Iris pigment epithelial cell (primary cell): Measurements from ENCODE around the gene HOOK2.
"Not testable (repeated sequence)": the region's sequence is repeated elsewhere in the genome, so short reads cannot be mapped to it uniquely, and the experiment has no call there.

Experiments
- DNase-seq: peaks from one replicate; pipeline ENCODE4 v3.0.0-alpha.2; 2011; ENCODE audit warnings: low read depth

Gene HOOK2

GRCh38 chr19:12774588-12775555 lies at the start of gene HOOK2:
HOOK2 (minus strand) TSS chr19:12775552; CDS start chr19:12775449, 103 bp downstream.
- no peak for DNase-seq

- no peak for DNase-seq
These were observed 46.4 kb upstream of the HOOK2 start for GRCh38 chr19:12821761-12822160.

- DNase-seq = not testable (repeated sequence)
These were observed 42.5 kb upstream of the HOOK2 start for GRCh38 chr19:12817810-12818209.

GRCh38 chr19:12817188-12817587 lies 41.8 kb upstream of the HOOK2 start:
- DNase-seq = not testable (repeated sequence)

GRCh38 chr19:12815088-12815487 lies 39.7 kb upstream of the HOOK2 start:
- no peak for DNase-seq

GRCh38 chr19:12806242-12807081 lies 31.1 kb upstream of the HOOK2 start, which contains the start of gene RNASEH2A:
RNASEH2A (plus strand) TSS chr19:12806584; CDS start chr19:12806674, 90 bp downstream.
- peak; percentile 94 for DNase-seq

GRCh38 chr19:12804051-12804450 lies 28.7 kb upstream of the HOOK2 start:
- DNase-seq = no peak

- no peak for DNase-seq
These were observed 27.1 kb upstream of the HOOK2 start for GRCh38 chr19:12802267-12803106.

- peak; percentile 72 for DNase-seq
These were observed 26.3 kb upstream of the HOOK2 start, which contains the start of the genes PRDX2 and THSD8 for GRCh38 chr19:12801466-12802266. PRDX2 (minus strand) TSS chr19:12801800; CDS start chr19:12801261, 539 bp downstream. THSD8 (plus strand) TSS chr19:12802069; CDS start chr19:12802072, 3 bp downstream.

- DNase-seq = no peak
These were observed 25.6 kb upstream of the HOOK2 start for GRCh38 chr19:12800923-12801465.

- DNase-seq = no peak
These were observed 25.1 kb upstream of the HOOK2 start for GRCh38 chr19:12800466-12800770.

GRCh38 chr19:12799742-12800465 lies 24.6 kb upstream of the HOOK2 start:
- no peak for DNase-seq

- DNase-seq = not testable (repeated sequence)
These were observed 22.3 kb upstream of the HOOK2 start for GRCh38 chr19:12797607-12798006.

GRCh38 chr19:12797141-12797587 lies 21.8 kb upstream of the HOOK2 start:
- DNase-seq = no peak

GRCh38 chr19:12796146-12797071 lies 21.1 kb upstream of the HOOK2 start:
- peak; percentile 67 for DNase-seq

- DNase-seq = no peak
These were observed 19.6 kb upstream of the HOOK2 start for GRCh38 chr19:12794971-12795381.

GRCh38 chr19:12794196-12794941 lies 19.0 kb upstream of the HOOK2 start:
- peak; percentile 46 for DNase-seq
